ENCODE results near the gene RLN3. TPM values are rescaled to one million over a fixed set of nuclear protein-coding genes. Genes with fewer than 3 reads are reported as not detected.
A peak's percentile ranks its signal among the peaks of the same experiment; 100 is the strongest.

RLN3 gene
- total and polyA plus RNA-seq, 2 of the 8 experiments (the other 6 are each of a cell fraction or from before 2014, with no cell fraction given): not detected

DNA sequence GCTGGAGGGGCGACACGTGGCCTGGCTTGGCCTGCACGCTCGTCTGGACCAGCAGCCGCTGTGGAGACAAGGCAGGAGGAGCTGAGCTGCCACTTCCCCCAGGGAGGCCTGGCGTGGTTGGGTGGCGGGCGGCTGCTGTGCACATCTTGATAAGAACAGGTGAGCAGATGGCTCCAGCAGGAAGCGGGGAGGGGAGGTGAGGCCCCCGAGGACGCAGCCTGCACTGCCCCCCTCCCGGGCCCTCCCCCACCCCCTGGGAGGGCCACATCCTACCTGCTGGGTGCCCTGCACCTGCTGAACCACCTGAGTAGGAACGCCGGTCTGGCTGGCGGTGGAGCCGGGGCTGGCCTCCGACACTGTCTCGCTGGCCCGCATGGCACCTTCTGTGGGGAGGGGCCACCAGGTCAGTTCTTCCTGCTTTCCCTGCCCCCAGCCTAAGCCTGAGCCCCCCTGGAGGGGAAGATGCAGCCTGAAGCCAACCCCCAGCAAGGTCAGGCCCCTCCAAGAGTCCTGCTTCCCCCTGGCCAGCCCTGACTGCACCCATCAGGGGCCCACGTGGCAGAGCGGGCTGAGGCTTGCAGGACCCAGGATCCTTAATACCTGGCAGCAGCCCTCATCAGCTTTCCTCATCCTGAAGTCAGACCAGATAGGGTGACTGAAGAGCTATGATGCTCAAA is 44.6 kb upstream of the RLN3 start:
- no peak overlapping the region for H3K4me3 ChIP-seq (ENCODE audit: extremely low read depth in 1 of 4, insufficient read depth in 2 of 4, low read depth in 3 of 4, low read length in 4 of 4)
- H2BK5ac ChIP-seq (ENCODE audit: low read depth, low read length): peak overlapping the region; percentile 71; the same call in 1 of the 2 replicates
- H4K20me1 ChIP-seq (replicated peaks in 1 of 2; ENCODE audit: control insufficient read depth in 1 of 2, insufficient read depth in 2 of 2, low read length in 2 of 2): no peaks in the 10 kb centered on the region
- no peaks in the 10 kb centered on the region for H3K27me3 ChIP-seq (replicated peaks in 1 of 4; ENCODE audit: control insufficient read depth in 3 of 4, extremely low read depth in 1 of 4, insufficient read depth in 3 of 4, low read length in 3 of 4)
- DNase-seq (ENCODE audit: low read depth in 1 of 2, low spot score in 2 of 2): no peak
- H3K79me2 ChIP-seq (ENCODE audit: control insufficient read depth in 1 of 2, insufficient read depth in 2 of 2, low read length in 2 of 2): no peaks in the 10 kb centered on the region
- H3K9ac ChIP-seq (replicated peaks in 1 of 4; ENCODE audit: extremely low read depth in 1 of 4, low read depth in 3 of 4, low read length in 3 of 4): no peak overlapping the region; a peak in 1 of 7 replicates
- H3K4ac ChIP-seq (replicated peaks; ENCODE audit: insufficient read length, low read depth, low read length): no peak overlapping the region
- H3K79me1 ChIP-seq (ENCODE audit: low read depth, low read length): no peaks in the 10 kb centered on the region
- no peak overlapping the region for H2AFZ ChIP-seq (ENCODE audit: low read length)
- H2BK15ac ChIP-seq (ENCODE audit: low read length): peak overlapping the region; percentile 72; the same call in 1 of the 2 replicates
- peak overlapping the region; percentile 32; the same call in 1 of the 2 replicates for H3K18ac ChIP-seq (ENCODE audit: extremely low read depth, low read length)
- no peaks in the 10 kb centered on the region for H3K9me3 ChIP-seq (ENCODE audit: insufficient read depth in 2 of 2, low read depth in 1 of 2, low read length in 1 of 2)
- peak overlapping the region; percentile 15; the same call in 1 of the 2 replicates for H4K8ac ChIP-seq (ENCODE audit: extremely low read depth, insufficient read depth, low read length)
- peaks cover 0 to 48% (median 37%) of the 10 kb centered on the region in 4 experiments; a peak in 6 of 7 replicates for H3K4me1 ChIP-seq (replicated peaks in 1 of 4; ENCODE audit: control insufficient read depth in 3 of 4, insufficient read depth in 4 of 4, low read length in 3 of 4)
- peak overlapping the region; percentile 47 for H4K91ac ChIP-seq (replicated peaks; ENCODE audit: insufficient read length, low read length)
- no peak overlapping the region for H2BK20ac ChIP-seq (ENCODE audit: low read length)
- H3K36me3 ChIP-seq (ENCODE audit: control insufficient read depth in 2 of 4, insufficient read depth in 4 of 4, low read length in 3 of 4): 0 out of 8 replicates have a peak, but pooled peaks cover 0 to 3% (median 0%) of the 10 kb centered on the region in 4 experiments
- FAIRE-seq: no peak
- no peak overlapping the region for H3K56ac ChIP-seq (replicated peaks; ENCODE audit: insufficient read length, low read depth, low read length)
- WGBS, 2 experiments (ENCODE audit: extremely low coverage in 1 of 2, insufficient coverage in 1 of 2, insufficient read length in 1 of 2, insufficient replicate concordance in 2 of 2, low coverage in 1 of 2, low lambda C conversion rate in 2 of 2, missing lambda C conversion rate in 1 of 2): 84% methylated on average over 17 of the region's 21 CpGs; no CpG with 5 or more reads in 1 of the 2 experiments
- H3K23ac ChIP-seq (ENCODE audit: insufficient read length): no peak overlapping the region
- H3K27ac ChIP-seq (ENCODE audit: low read depth, low read length): no peak overlapping the region
- no peak overlapping the region for H3K14ac ChIP-seq (ENCODE audit: insufficient read length)
- H2BK120ac ChIP-seq (replicated peaks; ENCODE audit: low read depth, low read length): no peak overlapping the region
- H3K4me2 ChIP-seq (ENCODE audit: insufficient read depth in 1 of 2, low read depth in 2 of 2, low read length in 2 of 2): no peak overlapping the region
- ChIA-PET POLR2A (ENCODE audit: partially characterized antibody) (interaction anchor here (1.4 to 1.9 kb wide), 2 partner anchors 19 to 27 kb away, joined by 3 to 9 read pairs; no protein-coding TSS in a partner anchor), CTCF (ENCODE audit: partially characterized antibody) (interaction anchor here (1.0 to 1.4 kb wide), 3 partner anchors 17 to 60 kb away, joined by 3 to 4 read pairs (median 4); partner anchors contain the start of gene IL27RA)
- H4K5ac ChIP-seq (ENCODE audit: insufficient read length, low read depth, low read length): no peak overlapping the region
- peak overlapping the region; percentile 87; the same call in 1 of the 2 replicates for H2BK12ac ChIP-seq (ENCODE audit: low read depth, low read length)
- H2AK5ac ChIP-seq (ENCODE audit: low read depth, low read length): no peak overlapping the region; the same call in 1 of the 2 replicates
- no peaks in the 10 kb centered on the region; the same call in 1 of the 2 replicates for H3K23me2 ChIP-seq (ENCODE audit: low read depth, low read length)
- TF ChIP-seq, protein P1, sequence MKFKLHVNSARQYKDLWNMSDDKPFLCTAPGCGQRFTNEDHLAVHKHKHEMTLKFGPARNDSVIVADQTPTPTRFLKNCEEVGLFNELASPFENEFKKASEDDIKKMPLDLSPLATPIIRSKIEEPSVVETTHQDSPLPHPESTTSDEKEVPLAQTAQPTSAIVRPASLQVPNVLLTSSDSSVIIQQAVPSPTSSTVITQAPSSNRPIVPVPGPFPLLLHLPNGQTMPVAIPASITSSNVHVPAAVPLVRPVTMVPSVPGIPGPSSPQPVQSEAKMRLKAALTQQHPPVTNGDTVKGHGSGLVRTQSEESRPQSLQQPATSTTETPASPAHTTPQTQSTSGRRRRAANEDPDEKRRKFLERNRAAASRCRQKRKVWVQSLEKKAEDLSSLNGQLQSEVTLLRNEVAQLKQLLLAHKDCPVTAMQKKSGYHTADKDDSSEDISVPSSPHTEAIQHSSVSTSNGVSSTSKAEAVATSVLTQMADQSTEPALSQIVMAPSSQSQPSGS (IDR thresholded peaks at IDR 0.05; ENCODE audit: low read length): no peak
- TF ChIP-seq BACH1 (IDR thresholded peaks at IDR 0.05; ENCODE audit: low read length): no peak
- TF ChIP-seq KDM1A (IDR thresholded peaks at IDR 0.05; ENCODE audit: borderline replicate concordance, low read length): no peak
- TF ChIP-seq KDM5A (IDR thresholded peaks at IDR 0.05; ENCODE audit: low read length): no peak
- TF ChIP-seq TBP (IDR thresholded peaks at IDR 0.05; ENCODE audit: low read depth, low read length): no peak
- TF ChIP-seq SUZ12 (IDR thresholded peaks at IDR 0.05; ENCODE audit: low read length): no peak
- no peak for TF ChIP-seq MAFK (IDR thresholded peaks at IDR 0.05; ENCODE audit: low read depth, low read length)
